Measurements from ENCODE around the gene ZNF398. TPM values are rescaled to one million over a fixed set of nuclear protein-coding genes. Genes with fewer than 3 reads are reported as not detected.

The ZNF398 gene
- polyA plus RNA-seq, 1 experiment: 8.0 TPM

GRCh38 chr7:149188213-149188612 lies 41.0 kb downstream of the ZNF398 start:
- CTCF ChIA-PET: interaction anchor here (0.8 to 1.6 kb wide), 2 partner anchors 20 to 41 kb away, joined by 3 to 4 read pairs; partner anchors contain the start of gene ZNF398
- Histone ChIP-seq H3K36me3 (ENCODE audit: control insufficient read depth, insufficient read depth, low read length) (no peaks in the 10 kb centered on the region), H3K27me3 (ENCODE audit: control insufficient read depth, insufficient read depth, low read length) (no peaks in the 10 kb centered on the region), H3K4me3 (ENCODE audit: low read depth, low read length) (no peak overlapping the region)
- DNase-seq (ENCODE audit: low read depth): no peak
- POLR2A ChIA-PET: interaction anchor here (0.6 kb wide), 1 partner anchor 11 kb away, joined by 3 read pairs; no protein-coding TSS in a partner anchor
- TF ChIP-seq CTCF (IDR thresholded peaks at IDR 0.05; ENCODE audit: insufficient read depth, low read depth, low read length): no peak

GRCh38 chr7:149188637-149189259 lies 41.5 kb downstream of the ZNF398 start:
- TF ChIP-seq CTCF (IDR thresholded peaks at IDR 0.05; ENCODE audit: insufficient read depth, low read depth, low read length): no peak
- POLR2A ChIA-PET: no interaction called here
- no peak overlapping the region for H3K4me3 ChIP-seq (ENCODE audit: low read depth, low read length)
- CTCF ChIA-PET: interaction anchor here (1.6 kb wide), 1 partner anchor 42 kb away, joined by 4 read pairs; the partner anchor contains the start of gene ZNF398
- H3K36me3 ChIP-seq (ENCODE audit: control insufficient read depth, insufficient read depth, low read length): no peaks in the 10 kb centered on the region
- H3K27me3 ChIP-seq (ENCODE audit: control insufficient read depth, insufficient read depth, low read length): no peaks in the 10 kb centered on the region
- no peak for DNase-seq (ENCODE audit: low read depth)

- CTCF ChIA-PET: interaction anchor here (0.6 kb wide), 1 partner anchor 27 kb away, joined by 3 read pairs; no protein-coding TSS in a partner anchor
- DNase-seq (ENCODE audit: low read depth): no peak
- no peak overlapping the region for H3K4me3 ChIP-seq (ENCODE audit: low read depth, low read length)
- no peak for TF ChIP-seq CTCF (IDR thresholded peaks at IDR 0.05; ENCODE audit: insufficient read depth, low read depth, low read length)
- no peaks in the 10 kb centered on the region for H3K27me3 ChIP-seq (ENCODE audit: control insufficient read depth, insufficient read depth, low read length)
- H3K36me3 ChIP-seq (ENCODE audit: control insufficient read depth, insufficient read depth, low read length): no peaks in the 10 kb centered on the region
- POLR2A ChIA-PET: no interaction called here
Observed at GRCh38 chr7:149191851-149192250, 44.6 kb downstream of the ZNF398 start.

- POLR2A ChIA-PET: interaction anchor here (0.5 kb wide), 1 partner anchor 95 kb away, joined by 6 read pairs; no protein-coding TSS in a partner anchor
- Histone ChIP-seq H3K27me3 (ENCODE audit: control insufficient read depth, insufficient read depth, low read length) (no peaks in the 10 kb centered on the region), H3K36me3 (ENCODE audit: control insufficient read depth, insufficient read depth, low read length) (peaks cover 7% of the 10 kb centered on the region), H3K4me3 (ENCODE audit: low read depth, low read length) (peak overlapping the region; percentile 84)
- TF ChIP-seq CTCF (IDR thresholded peaks at IDR 0.05; ENCODE audit: insufficient read depth, low read depth, low read length): no peak
- no peak for DNase-seq (ENCODE audit: low read depth)
- CTCF ChIA-PET: interaction anchor here (0.7 to 2.0 kb wide), 7 partner anchors 10 to 430 kb away, joined by 3 to 12 read pairs (median 5); partner anchors contain the start of gene ZNF212
Observed at GRCh38 chr7:149194799-149195179, 47.5 kb downstream of the ZNF398 start.

- DNase-seq (ENCODE audit: low read depth): peak; percentile 44
- CTCF ChIA-PET: interaction anchor here (0.7 to 2.0 kb wide), 8 partner anchors 9 to 429 kb away, joined by 3 to 12 read pairs (median 5); partner anchors contain the start of genes ZNF212 and ZNF783
- POLR2A ChIA-PET: no interaction called here
- peaks cover 10% of the 10 kb centered on the region for H3K36me3 ChIP-seq (ENCODE audit: control insufficient read depth, insufficient read depth, low read length)
- H3K4me3 ChIP-seq (ENCODE audit: low read depth, low read length): peak within 1 kb of the TSS; percentile 84
- TF ChIP-seq CTCF (IDR thresholded peaks at IDR 0.05; ENCODE audit: insufficient read depth, low read depth, low read length): peak; percentile 84
- no peaks in the 10 kb centered on the region for H3K27me3 ChIP-seq (ENCODE audit: control insufficient read depth, insufficient read depth, low read length)
Observed at GRCh38 chr7:149195180-149196150, 48.2 kb downstream of the ZNF398 start, which contains the start of gene ZNF282. Gene ZNF282, plus strand, starts transcription at chr7:149195546. Its CDS starts 44 bp downstream, at chr7:149195590.

Data from BJ (cell line).